K562 (cell line): Measurements from ENCODE around the gene PTRH1. TPM values are rescaled to one million over a fixed set of nuclear protein-coding genes. Genes with fewer than 3 reads are reported as not detected.

Source experiments
- ADNP ChIP-seq: fragments of 200-800 bp; sonication (Bioruptor generic); IDR thresholded peaks from 2 replicates; pipeline ENCODE4 v1.6.1; 2016; ENCODE audit warnings: missing genetic modification characterization, missing compliant biosample characterization
- DNMT1 ChIP-seq: fragments of 450-650 bp; IDR thresholded peaks from 2 replicates; pipeline ENCODE4 v1.6.1; 2016; ENCODE audit warnings: antibody characterized with exemption, mild to moderate bottlenecking
- FOS ChIP-seq: IDR thresholded peaks from 3 replicates; pipeline ENCODE4 v1.6.1; 2011; ENCODE audit not compliant: insufficient read length; ENCODE audit errors: extremely low read depth
- IFI16 ChIP-seq: fragments of 250-450 bp; sonication (Bioruptor Pico); IDR thresholded peaks from 2 replicates; pipeline ENCODE4 v2.1.2; 2022; ENCODE audit warnings: mild to moderate bottlenecking, inconsistent platforms
- MAFF ChIP-seq: IDR thresholded peaks from 2 replicates; pipeline ENCODE4 v1.6.1; 2012; ENCODE audit warnings: low read length, improper control_type of control experiment
- MBD2 ChIP-seq: sonication (generic); IDR thresholded peaks from 2 replicates; pipeline ENCODE4 v1.6.1; 2016; ENCODE audit warnings: low read depth, borderline replicate concordance
- RFX7 ChIP-seq: fragments of 250-450 bp; sonication (Bioruptor Pico); IDR thresholded peaks from 2 replicates; pipeline ENCODE4 v1.5.1; 2021; ENCODE audit warnings: mild to moderate bottlenecking
- SAFB ChIP-seq: fragments of 200-400 bp; formaldehyde crosslinking; IDR thresholded peaks from 2 replicates; pipeline ENCODE4 v1.6.1; 2017; ENCODE audit warnings: low read depth, low read length, borderline replicate concordance
- SMAD2 ChIP-seq: fragments of 150-350 bp; IDR thresholded peaks from 2 replicates; pipeline ENCODE4 v1.6.1; 2014; ENCODE audit warnings: low read depth, mild to moderate bottlenecking, low read length
- SMARCB1 ChIP-seq: IDR thresholded peaks from 2 replicates; pipeline ENCODE4 v1.6.1; 2011; ENCODE audit warnings: improper control_type of control experiment, low read depth; ENCODE audit not compliant: insufficient read length
- TAF9B ChIP-seq: fragments of 450-650 bp; IDR thresholded peaks from 2 replicates; pipeline ENCODE4 v1.6.1; 2018; ENCODE audit warnings: mild to moderate bottlenecking; ENCODE audit not compliant: partially characterized antibody
- XRCC4 ChIP-seq: IDR thresholded peaks from one replicate; pipeline ENCODE4 v1.6.1; 2011; ENCODE audit not compliant: insufficient read depth, insufficient read length; ENCODE audit errors: extremely low read depth
- ZBTB17 ChIP-seq: fragments of 450-650 bp; formaldehyde crosslinking; IDR thresholded peaks from 2 replicates; pipeline ENCODE4 v1.4.0; 2020; ENCODE audit warnings: mild to moderate bottlenecking
- polyA plus RNA-seq, 8 experiments: library from polyadenylated mRNA; depleted of rRNA in 4 of 8; stranded (reverse) in 5 of 8; unstranded in 3 of 8; fragments of >200 nt; fragmentation: Nextera tagmentation in 2 of 8; fragmentation: Illumina TruSeq in 1 of 8; extraction: Ambion mirVana in 2 of 8; extraction: Trizol in 1 of 8; gene quantifications; 2 replicates each; pipeline versions ENCODE4 v1.2.1 to v1.2.3, GENCODE V29; 2011 to 2014; ENCODE audit warnings: inconsistent platforms in 1 of 8, missing spikeins in 1 of 8
- total RNA-seq, 7 experiments: library from RNA; depleted of rRNA in 6 of 7; stranded (reverse); fragments of >200 nt in 6 of 7; fragmentation: Illumina TruSeq in 2 of 7; extraction: Trizol in 2 of 7; gene quantifications; 2 replicates each; pipeline versions ENCODE4 v1.2.1 to v1.2.3, GENCODE V29; 2011 to 2021; ENCODE audit warnings: low replicate concordance in 1 of 7
- TF ChIP-seq, protein P1 (sequence below): sonication (generic); formaldehyde crosslinking; IDR thresholded peaks from 2 replicates; pipeline ENCODE4 v1.8.1; 2023; ENCODE audit warnings: missing genetic modification reagents, mild to moderate bottlenecking, borderline replicate concordance
- TF ChIP-seq, protein P2 (sequence below): IDR thresholded peaks from 2 replicates; pipeline ENCODE4 v1.6.1; 2011; ENCODE audit warnings: borderline replicate concordance, low read depth, mild to moderate bottlenecking, moderate library complexity, low read length; ENCODE audit not compliant: insufficient read depth, poor library complexity, severe bottlenecking
- TF ChIP-seq, protein P3 (sequence below): fragments of 250-450 bp; sonication (Bioruptor Pico); IDR thresholded peaks from 2 replicates; pipeline ENCODE4 v1.5.0; 2021
- TF ChIP-seq, protein P4 (sequence below): fragments of 450-650 bp; formaldehyde crosslinking; IDR thresholded peaks from 2 replicates; pipeline ENCODE4 v1.4.0; 2022; ENCODE audit warnings: mild to moderate bottlenecking, moderate library complexity
- TF ChIP-seq, protein P5 (sequence below): sonication (generic); formaldehyde crosslinking; IDR thresholded peaks from 2 replicates; pipeline ENCODE4 v1.8.1; 2023; ENCODE audit warnings: mild to moderate bottlenecking, missing genetic modification reagents, moderate library complexity

The PTRH1 gene
- total and polyA plus RNA-seq, 9 of the 15 experiments (the other 6 are each of a cell fraction or from before 2014, with no cell fraction given) = 0.63 to 43.1 (median 5.7) TPM

DNA sequence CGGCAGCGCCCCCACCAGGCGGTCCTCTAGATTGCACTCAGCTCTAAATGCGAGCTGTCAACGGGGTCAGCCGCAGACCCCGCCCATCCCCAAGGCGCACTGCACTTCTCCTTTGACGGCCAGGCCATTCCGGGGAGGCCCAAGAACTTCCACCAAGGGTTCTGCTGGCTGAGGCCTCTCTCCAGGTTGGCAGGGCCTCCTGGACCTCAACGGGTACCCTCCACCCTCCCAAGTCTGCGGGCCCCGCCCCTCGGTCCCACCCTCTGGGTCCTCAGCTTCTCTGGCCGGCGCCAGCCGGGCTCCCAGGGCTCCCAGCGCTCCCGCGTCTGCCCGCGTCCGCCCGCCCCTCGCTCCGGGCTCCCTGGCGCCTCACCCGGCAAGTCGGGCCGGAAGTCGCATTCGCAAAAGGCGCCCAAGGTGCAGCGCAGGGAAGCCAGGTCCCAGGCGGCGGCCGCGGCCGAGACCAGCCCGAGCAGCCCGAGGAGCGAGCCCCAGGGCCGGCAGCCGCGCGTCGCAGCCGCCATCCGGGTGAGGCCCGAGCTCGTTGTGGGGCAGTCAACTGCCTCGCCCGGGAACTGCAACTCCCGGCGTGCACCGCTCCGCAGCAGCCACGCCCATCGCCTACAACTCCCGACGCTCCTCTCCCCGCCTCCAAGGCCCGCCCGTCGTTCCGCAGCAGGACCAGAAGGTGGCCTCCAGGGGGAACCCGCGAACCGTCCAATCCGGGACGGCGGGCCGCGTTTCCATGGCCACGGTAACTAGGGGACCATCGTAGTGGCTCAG, 19.5 kb upstream of the PTRH1 start, which contains the start of gene TOR2A (continued):
- TF ChIP-seq, protein P1, sequence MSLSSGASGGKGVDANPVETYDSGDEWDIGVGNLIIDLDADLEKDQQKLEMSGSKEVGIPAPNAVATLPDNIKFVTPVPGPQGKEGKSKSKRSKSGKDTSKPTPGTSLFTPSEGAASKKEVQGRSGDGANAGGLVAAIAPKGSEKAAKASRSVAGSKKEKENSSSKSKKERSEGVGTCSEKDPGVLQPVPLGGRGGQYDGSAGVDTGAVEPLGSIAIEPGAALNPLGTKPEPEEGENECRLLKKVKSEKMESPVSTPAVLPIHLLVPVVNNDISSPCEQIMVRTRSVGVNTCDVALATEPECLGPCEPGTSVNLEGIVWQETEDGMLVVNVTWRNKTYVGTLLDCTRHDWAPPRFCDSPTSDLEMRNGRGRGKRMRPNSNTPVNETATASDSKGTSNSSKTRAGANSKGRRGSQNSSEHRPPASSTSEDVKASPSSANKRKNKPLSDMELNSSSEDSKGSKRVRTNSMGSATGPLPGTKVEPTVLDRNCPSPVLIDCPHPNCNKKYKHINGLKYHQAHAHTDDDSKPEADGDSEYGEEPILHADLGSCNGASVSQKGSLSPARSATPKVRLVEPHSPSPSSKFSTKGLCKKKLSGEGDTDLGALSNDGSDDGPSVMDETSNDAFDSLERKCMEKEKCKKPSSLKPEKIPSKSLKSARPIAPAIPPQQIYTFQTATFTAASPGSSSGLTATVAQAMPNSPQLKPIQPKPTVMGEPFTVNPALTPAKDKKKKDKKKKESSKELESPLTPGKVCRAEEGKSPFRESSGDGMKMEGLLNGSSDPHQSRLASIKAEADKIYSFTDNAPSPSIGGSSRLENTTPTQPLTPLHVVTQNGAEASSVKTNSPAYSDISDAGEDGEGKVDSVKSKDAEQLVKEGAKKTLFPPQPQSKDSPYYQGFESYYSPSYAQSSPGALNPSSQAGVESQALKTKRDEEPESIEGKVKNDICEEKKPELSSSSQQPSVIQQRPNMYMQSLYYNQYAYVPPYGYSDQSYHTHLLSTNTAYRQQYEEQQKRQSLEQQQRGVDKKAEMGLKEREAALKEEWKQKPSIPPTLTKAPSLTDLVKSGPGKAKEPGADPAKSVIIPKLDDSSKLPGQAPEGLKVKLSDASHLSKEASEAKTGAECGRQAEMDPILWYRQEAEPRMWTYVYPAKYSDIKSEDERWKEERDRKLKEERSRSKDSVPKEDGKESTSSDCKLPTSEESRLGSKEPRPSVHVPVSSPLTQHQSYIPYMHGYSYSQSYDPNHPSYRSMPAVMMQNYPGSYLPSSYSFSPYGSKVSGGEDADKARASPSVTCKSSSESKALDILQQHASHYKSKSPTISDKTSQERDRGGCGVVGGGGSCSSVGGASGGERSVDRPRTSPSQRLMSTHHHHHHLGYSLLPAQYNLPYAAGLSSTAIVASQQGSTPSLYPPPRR (CRISPR knock-in tag) = no peak
- TF ChIP-seq, protein P2, sequence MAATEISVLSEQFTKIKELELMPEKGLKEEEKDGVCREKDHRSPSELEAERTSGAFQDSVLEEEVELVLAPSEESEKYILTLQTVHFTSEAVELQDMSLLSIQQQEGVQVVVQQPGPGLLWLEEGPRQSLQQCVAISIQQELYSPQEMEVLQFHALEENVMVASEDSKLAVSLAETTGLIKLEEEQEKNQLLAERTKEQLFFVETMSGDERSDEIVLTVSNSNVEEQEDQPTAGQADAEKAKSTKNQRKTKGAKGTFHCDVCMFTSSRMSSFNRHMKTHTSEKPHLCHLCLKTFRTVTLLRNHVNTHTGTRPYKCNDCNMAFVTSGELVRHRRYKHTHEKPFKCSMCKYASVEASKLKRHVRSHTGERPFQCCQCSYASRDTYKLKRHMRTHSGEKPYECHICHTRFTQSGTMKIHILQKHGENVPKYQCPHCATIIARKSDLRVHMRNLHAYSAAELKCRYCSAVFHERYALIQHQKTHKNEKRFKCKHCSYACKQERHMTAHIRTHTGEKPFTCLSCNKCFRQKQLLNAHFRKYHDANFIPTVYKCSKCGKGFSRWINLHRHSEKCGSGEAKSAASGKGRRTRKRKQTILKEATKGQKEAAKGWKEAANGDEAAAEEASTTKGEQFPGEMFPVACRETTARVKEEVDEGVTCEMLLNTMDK = peak; percentile 8
- TF ChIP-seq, protein P3, sequence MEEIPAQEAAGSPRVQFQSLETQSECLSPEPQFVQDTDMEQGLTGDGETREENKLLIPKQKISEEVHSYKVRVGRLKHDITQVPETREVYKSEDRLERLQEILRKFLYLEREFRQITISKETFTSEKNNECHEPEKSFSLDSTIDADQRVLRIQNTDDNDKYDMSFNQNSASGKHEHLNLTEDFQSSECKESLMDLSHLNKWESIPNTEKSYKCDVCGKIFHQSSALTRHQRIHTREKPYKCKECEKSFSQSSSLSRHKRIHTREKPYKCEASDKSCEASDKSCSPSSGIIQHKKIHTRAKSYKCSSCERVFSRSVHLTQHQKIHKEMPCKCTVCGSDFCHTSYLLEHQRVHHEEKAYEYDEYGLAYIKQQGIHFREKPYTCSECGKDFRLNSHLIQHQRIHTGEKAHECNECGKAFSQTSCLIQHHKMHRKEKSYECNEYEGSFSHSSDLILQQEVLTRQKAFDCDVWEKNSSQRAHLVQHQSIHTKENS = no peak
- TF ChIP-seq RFX7 (CRISPR knock-in tag) (no peak), SMAD2 (no peak), FOS (no peak), ZBTB17 (CRISPR knock-in tag) (peak; percentile 80), MAFF (no peak), SAFB (no peak), MBD2 (peak; percentile 91), DNMT1 (no peak), TAF9B (no peak), SMARCB1 (no peak), IFI16 (CRISPR knock-in tag) (no peak), XRCC4 (no peak), ADNP (tag) (no peak)
- TF ChIP-seq, protein P4, sequence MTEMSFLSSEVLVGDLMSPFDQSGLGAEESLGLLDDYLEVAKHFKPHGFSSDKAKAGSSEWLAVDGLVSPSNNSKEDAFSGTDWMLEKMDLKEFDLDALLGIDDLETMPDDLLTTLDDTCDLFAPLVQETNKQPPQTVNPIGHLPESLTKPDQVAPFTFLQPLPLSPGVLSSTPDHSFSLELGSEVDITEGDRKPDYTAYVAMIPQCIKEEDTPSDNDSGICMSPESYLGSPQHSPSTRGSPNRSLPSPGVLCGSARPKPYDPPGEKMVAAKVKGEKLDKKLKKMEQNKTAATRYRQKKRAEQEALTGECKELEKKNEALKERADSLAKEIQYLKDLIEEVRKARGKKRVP (CRISPR knock-in tag) = no peak
- TF ChIP-seq, protein P5, sequence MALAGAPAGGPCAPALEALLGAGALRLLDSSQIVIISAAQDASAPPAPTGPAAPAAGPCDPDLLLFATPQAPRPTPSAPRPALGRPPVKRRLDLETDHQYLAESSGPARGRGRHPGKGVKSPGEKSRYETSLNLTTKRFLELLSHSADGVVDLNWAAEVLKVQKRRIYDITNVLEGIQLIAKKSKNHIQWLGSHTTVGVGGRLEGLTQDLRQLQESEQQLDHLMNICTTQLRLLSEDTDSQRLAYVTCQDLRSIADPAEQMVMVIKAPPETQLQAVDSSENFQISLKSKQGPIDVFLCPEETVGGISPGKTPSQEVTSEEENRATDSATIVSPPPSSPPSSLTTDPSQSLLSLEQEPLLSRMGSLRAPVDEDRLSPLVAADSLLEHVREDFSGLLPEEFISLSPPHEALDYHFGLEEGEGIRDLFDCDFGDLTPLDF (CRISPR knock-in tag) = peak; percentile 65
